HCT116 (cell line): ENCODE results near the gene TGFBR3L.

Source experiments
- CEBPB ChIP-seq: IDR thresholded peaks from 2 replicates; pipeline ENCODE4 v1.6.1; 2012; ENCODE audit warnings: low read depth
- CTCF ChIP-seq, 3 experiments: fragments of 200-600 bp in 1 of 3; sonication (generic) in 1 of 3; IDR thresholded peaks in 2 of 3; conservative IDR thresholded peaks in 1 of 3; 2 replicates each; pipeline ENCODE4 v1.5.1; 2012 to 2017; ENCODE audit warnings: low read depth in 2 of 3, low read length in 2 of 3, antibody characterized with exemption in 1 of 3, borderline replicate concordance in 1 of 3, control low read depth in 1 of 3, mild to moderate bottlenecking in 1 of 3, mixed read lengths in 1 of 3, mixed run types in 1 of 3, moderate library complexity in 1 of 3; ENCODE audit not compliant: insufficient read depth in 1 of 3
- EGR1 ChIP-seq: IDR thresholded peaks from 2 replicates; pipeline ENCODE4 v1.6.1; 2012; ENCODE audit warnings: low read depth
- EZH2 ChIP-seq: fragments of 200-600 bp; sonication (generic); IDR thresholded peaks from 2 replicates; pipeline ENCODE4 v1.6.1; 2017; ENCODE audit warnings: antibody characterized with exemption, mixed run types
- MAX ChIP-seq: IDR thresholded peaks from 2 replicates; pipeline ENCODE4 v1.6.1; 2012
- POLR2A ChIP-seq: IDR thresholded peaks from 2 replicates; pipeline ENCODE4 v1.7.0; 2011; ENCODE audit warnings: borderline replicate concordance; ENCODE audit not compliant: insufficient read depth, insufficient read length; ENCODE audit errors: extremely low read depth
- POLR2AphosphoS5 ChIP-seq: IDR thresholded peaks from 2 replicates; pipeline ENCODE4 v1.6.1; 2011; ENCODE audit warnings: mild to moderate bottlenecking, low read depth, low read length, moderate library complexity
- TF ChIP-seq, protein P1 (sequence below): IDR thresholded peaks from 2 replicates; pipeline ENCODE4 v1.6.1; 2011; ENCODE audit warnings: mild to moderate bottlenecking, low read length, moderate library complexity; ENCODE audit not compliant: insufficient replicate concordance; ENCODE audit errors: extremely low read depth

DNA sequence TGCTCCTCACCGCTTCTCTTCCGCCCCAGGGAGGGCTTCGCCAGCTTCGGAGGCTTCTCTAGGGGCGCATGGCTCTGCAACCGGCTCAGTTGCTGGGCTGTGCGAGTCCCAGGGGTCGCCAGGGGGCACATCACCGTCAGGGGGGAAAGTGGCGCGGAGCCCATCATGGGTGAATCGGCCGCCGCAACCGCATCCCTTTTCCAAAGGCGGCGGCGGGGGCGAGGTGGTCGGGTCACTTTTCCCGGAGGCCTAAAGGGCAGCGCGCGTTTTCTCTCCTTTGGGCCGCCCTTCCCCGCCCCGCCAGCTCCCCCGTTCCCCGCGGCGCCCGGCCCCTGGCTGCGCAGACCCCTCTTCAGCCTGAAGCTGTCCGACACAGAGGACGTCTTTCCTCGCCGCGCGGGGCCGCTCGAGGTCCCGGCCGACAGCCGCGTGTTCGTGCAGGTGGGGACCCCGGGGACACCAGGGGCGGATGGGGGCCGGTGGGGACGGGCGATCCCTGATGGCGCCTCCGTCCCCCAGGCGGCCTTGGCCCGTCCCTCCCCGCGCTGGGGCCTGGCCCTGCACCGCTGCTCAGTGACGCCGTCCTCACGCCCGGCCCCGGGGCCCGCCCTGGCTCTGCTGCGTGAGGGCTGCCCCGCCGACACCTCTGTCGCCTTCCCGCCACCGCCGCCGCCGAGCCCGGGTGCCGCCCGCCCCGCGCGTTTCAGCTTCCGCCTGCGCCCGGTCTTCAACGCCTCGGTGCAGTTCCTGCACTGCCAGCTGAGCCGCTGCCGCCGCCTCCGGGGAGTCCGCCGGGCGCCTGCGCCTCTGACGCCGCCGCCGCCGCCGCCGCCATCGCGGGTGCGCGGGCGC lies 1.7 kb downstream of the TGFBR3L start:
- TF ChIP-seq CTCF (IDR thresholded peaks at IDR 0.05 in 2 of 3, conservative IDR thresholded peaks at IDR 0.05 in 1 of 3; ENCODE audit: borderline replicate concordance in 1 of 3, insufficient read depth in 1 of 3, low read depth in 2 of 3, low read length in 2 of 3) (no peak), POLR2A (no peak), MAX (peak; percentile 72; the same call in 1 of the 2 replicates), EGR1 (no peak), POLR2AphosphoS5 (peak; percentile 6), EZH2 (no peak), CEBPB (no peak)
- TF ChIP-seq, protein P1, sequence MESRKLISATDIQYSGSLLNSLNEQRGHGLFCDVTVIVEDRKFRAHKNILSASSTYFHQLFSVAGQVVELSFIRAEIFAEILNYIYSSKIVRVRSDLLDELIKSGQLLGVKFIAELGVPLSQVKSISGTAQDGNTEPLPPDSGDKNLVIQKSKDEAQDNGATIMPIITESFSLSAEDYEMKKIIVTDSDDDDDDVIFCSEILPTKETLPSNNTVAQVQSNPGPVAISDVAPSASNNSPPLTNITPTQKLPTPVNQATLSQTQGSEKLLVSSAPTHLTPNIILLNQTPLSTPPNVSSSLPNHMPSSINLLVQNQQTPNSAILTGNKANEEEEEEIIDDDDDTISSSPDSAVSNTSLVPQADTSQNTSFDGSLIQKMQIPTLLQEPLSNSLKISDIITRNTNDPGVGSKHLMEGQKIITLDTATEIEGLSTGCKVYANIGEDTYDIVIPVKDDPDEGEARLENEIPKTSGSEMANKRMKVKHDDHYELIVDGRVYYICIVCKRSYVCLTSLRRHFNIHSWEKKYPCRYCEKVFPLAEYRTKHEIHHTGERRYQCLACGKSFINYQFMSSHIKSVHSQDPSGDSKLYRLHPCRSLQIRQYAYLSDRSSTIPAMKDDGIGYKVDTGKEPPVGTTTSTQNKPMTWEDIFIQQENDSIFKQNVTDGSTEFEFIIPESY, result no peak
